ENCODE results near the gene SYT6. TPM values are rescaled to one million over a fixed set of nuclear protein-coding genes. Genes with fewer than 3 reads are reported as not detected.

SYT6 gene
- total and polyA plus RNA-seq, 2 experiments from 2014 or later, result 1.2 to 2.6 TPM

DNA sequence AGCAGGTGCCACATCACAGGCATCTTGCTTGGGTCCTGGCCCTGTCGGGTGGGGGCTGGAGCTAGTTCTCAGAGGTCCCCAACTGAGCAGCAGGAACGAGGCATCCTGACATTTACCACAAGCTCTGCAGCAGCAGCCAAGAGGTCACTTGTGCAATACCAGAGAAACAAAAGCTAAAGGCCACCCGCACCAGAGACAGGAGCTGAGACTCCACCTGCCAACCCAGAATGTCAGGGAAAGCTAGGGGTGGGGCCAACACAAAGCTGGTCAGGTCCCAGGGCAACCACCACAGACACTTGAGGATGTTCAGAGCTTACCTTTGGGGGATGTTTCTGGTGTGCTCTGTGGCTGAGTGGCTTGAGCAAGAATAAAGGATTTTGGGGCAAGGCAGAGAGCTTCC, 13.6 kb upstream of the SYT6 start:
- 78% methylated on average over 3 of the region's 3 CpGs for WGBS (ENCODE audit: low lambda C conversion rate, missing lambda C conversion rate)
- Histone ChIP-seq H4K20me1 (ENCODE audit: insufficient read depth, poor library complexity, severe bottlenecking) (no peaks in the 10 kb centered on the region), H3K79me2 (no peaks in the 10 kb centered on the region), H3K4me2 (no peak overlapping the region), H2AFZ (no peak overlapping the region), H3K36me3 (replicated peaks; ENCODE audit: insufficient read depth, low read depth) (no peaks in the 10 kb centered on the region), H3K27me3 (no peaks in the 10 kb centered on the region), H3K9me3 (ENCODE audit: low read depth) (no peaks in the 10 kb centered on the region), H3K4me3 (no peak overlapping the region), H3K27ac (no peak overlapping the region), H3K4me1 (ENCODE audit: insufficient read depth) (no peaks in the 10 kb centered on the region), H3K9me2 (replicated peaks; ENCODE audit: insufficient read depth) (no peaks in the 10 kb centered on the region)
- DNase-seq (ENCODE audit: low spot score), result no peak
- TF ChIP-seq, protein P1, sequence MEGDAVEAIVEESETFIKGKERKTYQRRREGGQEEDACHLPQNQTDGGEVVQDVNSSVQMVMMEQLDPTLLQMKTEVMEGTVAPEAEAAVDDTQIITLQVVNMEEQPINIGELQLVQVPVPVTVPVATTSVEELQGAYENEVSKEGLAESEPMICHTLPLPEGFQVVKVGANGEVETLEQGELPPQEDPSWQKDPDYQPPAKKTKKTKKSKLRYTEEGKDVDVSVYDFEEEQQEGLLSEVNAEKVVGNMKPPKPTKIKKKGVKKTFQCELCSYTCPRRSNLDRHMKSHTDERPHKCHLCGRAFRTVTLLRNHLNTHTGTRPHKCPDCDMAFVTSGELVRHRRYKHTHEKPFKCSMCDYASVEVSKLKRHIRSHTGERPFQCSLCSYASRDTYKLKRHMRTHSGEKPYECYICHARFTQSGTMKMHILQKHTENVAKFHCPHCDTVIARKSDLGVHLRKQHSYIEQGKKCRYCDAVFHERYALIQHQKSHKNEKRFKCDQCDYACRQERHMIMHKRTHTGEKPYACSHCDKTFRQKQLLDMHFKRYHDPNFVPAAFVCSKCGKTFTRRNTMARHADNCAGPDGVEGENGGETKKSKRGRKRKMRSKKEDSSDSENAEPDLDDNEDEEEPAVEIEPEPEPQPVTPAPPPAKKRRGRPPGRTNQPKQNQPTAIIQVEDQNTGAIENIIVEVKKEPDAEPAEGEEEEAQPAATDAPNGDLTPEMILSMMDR (IDR thresholded peaks at IDR 0.05; ENCODE audit: poor library complexity), result no peak
- TF ChIP-seq EZH2 (IDR thresholded peaks at IDR 0.05; ENCODE audit: borderline replicate concordance) (no peak), EZH2phosphoT487 (IDR thresholded peaks at IDR 0.05; ENCODE audit: low read depth, severe bottlenecking, unreplicated experiment) (no peak)

DNA sequence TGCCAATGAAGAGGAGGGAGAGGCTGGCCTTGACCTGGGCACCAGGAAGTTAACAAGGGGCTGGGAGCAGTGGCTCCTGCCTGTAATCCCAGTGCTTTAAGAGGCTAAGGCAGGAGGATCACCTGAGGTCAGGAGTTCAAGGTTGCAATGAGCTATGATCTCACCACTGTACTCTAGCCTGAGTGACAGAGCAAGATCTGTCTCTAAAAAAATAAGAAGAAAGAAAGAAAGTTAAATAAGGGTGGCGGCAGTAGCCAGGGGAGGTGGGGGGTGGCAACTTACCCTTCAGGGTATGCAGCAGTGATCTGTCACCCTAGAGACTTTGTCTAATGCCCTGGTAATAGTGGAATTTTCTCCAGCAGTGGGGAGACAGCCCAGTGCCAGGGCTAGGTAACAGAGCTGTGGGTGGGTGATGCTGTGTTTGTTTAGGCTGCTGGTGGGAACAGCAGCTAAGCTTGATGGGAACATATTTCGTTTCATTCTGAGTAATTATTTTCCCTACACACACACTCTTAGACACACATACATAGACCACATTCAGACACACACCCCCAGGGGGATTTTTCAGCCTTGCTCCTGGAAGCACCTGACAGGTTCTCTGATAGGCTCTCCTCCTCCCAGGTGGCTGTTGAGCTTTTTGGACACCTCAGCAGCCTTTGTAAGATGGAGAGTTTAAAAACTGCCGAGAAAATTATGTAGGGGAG, 11.3 kb upstream of the SYT6 start:
- no peaks in the 10 kb centered on the region for H3K9me2 ChIP-seq (replicated peaks; ENCODE audit: insufficient read depth)
- H4K20me1 ChIP-seq (ENCODE audit: insufficient read depth, poor library complexity, severe bottlenecking), result no peaks in the 10 kb centered on the region
- no peak overlapping the region for H2AFZ ChIP-seq
- DNase-seq (ENCODE audit: low spot score), result no peak
- no peaks in the 10 kb centered on the region for H3K36me3 ChIP-seq (replicated peaks; ENCODE audit: insufficient read depth, low read depth)
- H3K4me2 ChIP-seq, result no peak overlapping the region
- WGBS (ENCODE audit: low lambda C conversion rate, missing lambda C conversion rate), result 73% methylated on average over 3 of the region's 3 CpGs
- H3K4me1 ChIP-seq (ENCODE audit: insufficient read depth), result no peaks in the 10 kb centered on the region
- TF ChIP-seq EZH2 (IDR thresholded peaks at IDR 0.05; ENCODE audit: borderline replicate concordance), result no peak
- TF ChIP-seq EZH2phosphoT487 (IDR thresholded peaks at IDR 0.05; ENCODE audit: low read depth, severe bottlenecking, unreplicated experiment), result no peak
- TF ChIP-seq, protein P1 (IDR thresholded peaks at IDR 0.05; ENCODE audit: poor library complexity), result no peak
- H3K27me3 ChIP-seq, result peaks cover 14% of the 10 kb centered on the region
- H3K9me3 ChIP-seq (ENCODE audit: low read depth), result no peaks in the 10 kb centered on the region
- no peaks in the 10 kb centered on the region for H3K79me2 ChIP-seq
- no peak overlapping the region for H3K27ac ChIP-seq
- H3K4me3 ChIP-seq, result no peak overlapping the region

DNA sequence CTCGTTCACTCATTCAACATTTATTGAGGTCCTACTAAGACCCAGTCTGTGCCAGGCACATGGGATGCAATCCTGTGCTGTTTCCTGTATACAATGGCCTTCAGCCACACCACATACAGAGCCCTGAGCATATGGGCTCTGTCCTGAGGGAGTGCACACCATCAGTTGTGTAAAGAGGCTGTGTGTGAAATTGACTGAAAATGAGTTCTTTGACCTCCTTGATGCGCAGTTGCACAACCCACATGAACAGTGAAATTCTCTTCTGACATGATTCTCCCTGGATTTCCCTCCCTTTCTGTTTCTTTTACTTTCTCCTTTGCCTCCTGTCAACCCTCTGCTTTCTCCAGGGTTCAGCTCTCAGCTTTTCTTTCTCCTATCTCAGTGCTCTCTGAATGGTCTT, 6.3 kb upstream of the SYT6 start:
- TF ChIP-seq EZH2 (IDR thresholded peaks at IDR 0.05; ENCODE audit: borderline replicate concordance) (no peak), EZH2phosphoT487 (IDR thresholded peaks at IDR 0.05; ENCODE audit: low read depth, severe bottlenecking, unreplicated experiment) (no peak)
- TF ChIP-seq, protein P1 (IDR thresholded peaks at IDR 0.05; ENCODE audit: poor library complexity), result no peak
- no peaks in the 10 kb centered on the region for H4K20me1 ChIP-seq (ENCODE audit: insufficient read depth, poor library complexity, severe bottlenecking)
- DNase-seq (ENCODE audit: low spot score), result no peak
- H3K4me2 ChIP-seq, result no peak overlapping the region
- H3K4me3 ChIP-seq, result no peak overlapping the region
- H2AFZ ChIP-seq, result no peak overlapping the region
- no peaks in the 10 kb centered on the region for H3K4me1 ChIP-seq (ENCODE audit: insufficient read depth)
- no peak overlapping the region for H3K27ac ChIP-seq
- no peaks in the 10 kb centered on the region for H3K36me3 ChIP-seq (replicated peaks; ENCODE audit: insufficient read depth, low read depth)
- H3K9me3 ChIP-seq (ENCODE audit: low read depth), result no peaks in the 10 kb centered on the region
- WGBS (ENCODE audit: low lambda C conversion rate, missing lambda C conversion rate), result 85% methylated on average over 2 of the region's 2 CpGs
- H3K79me2 ChIP-seq, result no peaks in the 10 kb centered on the region
- H3K9me2 ChIP-seq (replicated peaks; ENCODE audit: insufficient read depth), result no peaks in the 10 kb centered on the region
- peaks cover 63% of the 10 kb centered on the region for H3K27me3 ChIP-seq

All from hepatocyte (in vitro differentiated cells).